GM19351 (cell line): ENCODE data around the gene TMEM208.
A peak's percentile ranks its signal among the peaks of the same experiment; 100 is the strongest.

Source experiments
- ATAC-seq: cut with Tn5 transposase; IDR thresholded peaks from one replicate; pipeline ENCODE4 v1.9.1; 2021; ENCODE audit warnings: mild to moderate bottlenecking, moderate library complexity; ENCODE audit not compliant: unreplicated experiment

Gene TMEM208

GRCh38 chr16:67248401-67249177 is 21.7 kb downstream of the TMEM208 start, which contains the start of gene SLC9A5:
SLC9A5 (plus strand) TSS chr16:67248979; CDS start chr16:67249015, 36 bp downstream.
- ATAC-seq: no peak

- no peak for ATAC-seq
These were observed 22.5 kb downstream of the TMEM208 start for GRCh38 chr16:67249178-67250044.

GRCh38 chr16:67250045-67250327 is 23.1 kb downstream of the TMEM208 start:
- ATAC-seq: no peak

GRCh38 chr16:67252609-67253497 is 25.9 kb downstream of the TMEM208 start:
- no peak for ATAC-seq

GRCh38 chr16:67254801-67255552 is 28.0 kb downstream of the TMEM208 start:
- ATAC-seq: no peak

- ATAC-seq: no peak
These were observed 28.8 kb downstream of the TMEM208 start for GRCh38 chr16:67255553-67256221.

- no peak for ATAC-seq
These were observed 29.8 kb downstream of the TMEM208 start for GRCh38 chr16:67256701-67257230.

- ATAC-seq: no peak
These were observed 30.7 kb downstream of the TMEM208 start for GRCh38 chr16:67257486-67258160.

- ATAC-seq: no peak
These were observed 31.4 kb downstream of the TMEM208 start for GRCh38 chr16:67258161-67258835.

GRCh38 chr16:67259705-67260104 is 32.8 kb downstream of the TMEM208 start:
- ATAC-seq: no peak

- ATAC-seq: peak; percentile 56
These were observed 33.6 kb downstream of the TMEM208 start for GRCh38 chr16:67260426-67261063.

- ATAC-seq: no peak
These were observed 36.3 kb downstream of the TMEM208 start for GRCh38 chr16:67263201-67263600.

- no peak for ATAC-seq
These were observed 37.3 kb downstream of the TMEM208 start for GRCh38 chr16:67264277-67264676.

- ATAC-seq: no peak
These were observed 37.9 kb downstream of the TMEM208 start for GRCh38 chr16:67264866-67265265.

GRCh38 chr16:67265834-67266233 is 38.9 kb downstream of the TMEM208 start:
- ATAC-seq: no peak

- no peak for ATAC-seq
These were observed 41.2 kb downstream of the TMEM208 start for GRCh38 chr16:67268136-67268579.

- no peak for ATAC-seq
These were observed 42.8 kb downstream of the TMEM208 start for GRCh38 chr16:67269766-67270165.

GRCh38 chr16:67270931-67271338 is 44.0 kb downstream of the TMEM208 start:
- no peak for ATAC-seq
